A549 (cell line): ENCODE measurements around the gene TTC7B. TPM values are rescaled to one million over a fixed set of nuclear protein-coding genes. Genes with fewer than 3 reads are reported as not detected.

ENCODE experiments used
- ATAC-seq, 2 experiments: fragments of 200-7000 bp in 1 of 2; fragments of >200 bp in 1 of 2; cut with Nextera tagmentation in 1 of 2; cut with Tn5 transposase in 1 of 2; 3 replicates each; pipeline versions ENCODE4 v1.8.0 to v1.9.1; 2018 to 2020; ENCODE audit warnings: mild to moderate bottlenecking in 1 of 2, moderate library complexity in 1 of 2
- CTCF ChIA-PET: fragments of 300-600 bp; sonication (Branson Sonifier 250); formaldehyde crosslinking; extraction: SDS; loops from one replicate; lab custom pipeline; 2021; ENCODE audit warnings: antibody characterized with exemption, inconsistent platforms; lab: Yijun Ruan, JAX
- POLR2A ChIA-PET: fragments of 350-600 bp; formaldehyde crosslinking; extraction: SDS; loops from one replicate; lab custom pipeline; 2021; ENCODE audit warnings: antibody characterized with exemption, inconsistent platforms; lab: Yijun Ruan, JAX
- DNase-seq, 2 experiments: peaks; one replicate each; pipeline versions ENCODE4 v3.0.0 to v3.0.0-alpha.2; 2011 to 2016; ENCODE audit warnings: low read depth in 1 of 2, low spot score in 1 of 2
- FAIRE-seq: peaks from 2 replicates; lab custom pipeline; 2011; peaks lifted over from hg19 to GRCh38; lab: Jason Lieb, UNC
- H3K27ac ChIP-seq, 2 experiments: fragments of >200 bp; sonication (Bioruptor Twin); formaldehyde crosslinking; 3 replicates each; pipeline ENCODE4 v1.5.1; 2016 to 2017
- H3K4me1 ChIP-seq: fragments of >200 bp; sonication (Bioruptor Twin); formaldehyde crosslinking; 3 replicates; pipeline ENCODE4 v1.6.1; 2016
- H3K4me2 ChIP-seq: fragments of >200 bp; sonication (Bioruptor Twin); formaldehyde crosslinking; 3 replicates; pipeline ENCODE4 v1.6.1; 2016
- H3K4me3 ChIP-seq: fragments of >200 bp; sonication (Bioruptor Twin); formaldehyde crosslinking; 3 replicates; pipeline ENCODE4 v1.5.1; 2016
- H3K9me3 ChIP-seq: fragments of >200 bp; sonication (Bioruptor Twin); formaldehyde crosslinking; 3 replicates; pipeline ENCODE4 v1.6.1; 2016
- CBX8 ChIP-seq: fragments of 200-600 bp; sonication (generic); IDR thresholded peaks from 2 replicates; pipeline ENCODE4 v1.6.1; 2016
- CHD2 ChIP-seq: fragments of 150-350 bp; IDR thresholded peaks from 2 replicates; pipeline ENCODE4 v1.6.1; 2014; ENCODE audit warnings: low read length; ENCODE audit not compliant: partially characterized antibody
- CHD4 ChIP-seq: fragments of 200-600 bp; sonication (generic); IDR thresholded peaks from 2 replicates; pipeline ENCODE4 v1.6.1; 2016; ENCODE audit warnings: antibody characterized with exemption, mild to moderate bottlenecking, borderline replicate concordance
- EHMT2 ChIP-seq: fragments of 200-600 bp; sonication (generic); IDR thresholded peaks from 2 replicates; pipeline ENCODE4 v1.6.1; 2016; ENCODE audit warnings: antibody characterized with exemption, low read depth, mild to moderate bottlenecking, moderate library complexity
- ELK1 ChIP-seq: fragments of 150-350 bp; IDR thresholded peaks from 2 replicates; pipeline ENCODE4 v1.6.1; 2014; ENCODE audit warnings: low read depth, mild to moderate bottlenecking, low read length
- EP300 ChIP-seq, 2 experiments: fragments of >200 bp; sonication (Bioruptor Twin); formaldehyde crosslinking; IDR thresholded peaks; 2 replicates in 1 of 2; 3 replicates in 1 of 2; pipeline ENCODE4 v1.6.1; 2016 to 2017
- ESRRA ChIP-seq: fragments of 150-350 bp; IDR thresholded peaks from 2 replicates; pipeline ENCODE4 v1.6.1; 2014; ENCODE audit warnings: mild to moderate bottlenecking, low read length, borderline replicate concordance
- FOSB ChIP-seq: fragments of 250-450 bp; sonication (Bioruptor Pico); IDR thresholded peaks from 2 replicates; pipeline ENCODE4 v1.5.0; 2020; ENCODE audit warnings: mild to moderate bottlenecking, moderate library complexity
- FOXS1 ChIP-seq: fragments of 250-450 bp; sonication (Bioruptor Pico); IDR thresholded peaks from 2 replicates; pipeline ENCODE4 v1.5.0; 2020; ENCODE audit warnings: mild to moderate bottlenecking, moderate library complexity
- HDAC2 ChIP-seq: fragments of 200-600 bp; sonication (generic); IDR thresholded peaks from 2 replicates; pipeline ENCODE4 v1.6.1; 2016
- HES2 ChIP-seq: fragments of >200 bp; sonication (Bioruptor Twin); formaldehyde crosslinking; IDR thresholded peaks from 2 replicates; pipeline ENCODE4 v1.6.1; 2016
- HEYL ChIP-seq: fragments of 250-450 bp; sonication (Bioruptor Pico); IDR thresholded peaks from 2 replicates; pipeline ENCODE4 v1.8.0; 2021; ENCODE audit warnings: mild to moderate bottlenecking, moderate library complexity
- HMGXB4 ChIP-seq: fragments of 250-450 bp; sonication (Bioruptor Pico); IDR thresholded peaks from 2 replicates; pipeline ENCODE4 v1.5.0; 2021; ENCODE audit warnings: mild to moderate bottlenecking, moderate library complexity, borderline replicate concordance
- HOXB5 ChIP-seq: fragments of 250-450 bp; sonication (Bioruptor Pico); IDR thresholded peaks from 2 replicates; pipeline ENCODE4 v1.5.0; 2020; ENCODE audit warnings: mild to moderate bottlenecking, moderate library complexity
- JUNB ChIP-seq: fragments of >200 bp; sonication (Bioruptor Twin); formaldehyde crosslinking; IDR thresholded peaks from 2 replicates; pipeline ENCODE4 v1.6.1; 2016
- KDM1A ChIP-seq: fragments of 200-600 bp; sonication (generic); IDR thresholded peaks from 2 replicates; pipeline ENCODE4 v1.6.1; 2016; ENCODE audit warnings: low read depth, mild to moderate bottlenecking
- MAFK ChIP-seq: fragments of 450-650 bp; IDR thresholded peaks from 2 replicates; pipeline ENCODE4 v1.6.1; 2014; ENCODE audit not compliant: partially characterized antibody
- MAX ChIP-seq: IDR thresholded peaks from 2 replicates; pipeline ENCODE4 v1.6.1; 2012
- MAZ ChIP-seq: fragments of 150-350 bp; IDR thresholded peaks from 2 replicates; pipeline ENCODE4 v1.6.1; 2014; ENCODE audit warnings: antibody characterized with exemption, low read depth, low read length, borderline replicate concordance
- NFE2L2 ChIP-seq: fragments of 150-350 bp; conservative IDR thresholded peaks from 2 replicates; pipeline ENCODE4 v1.6.1; 2014; ENCODE audit warnings: low read length
- PHF8 ChIP-seq: fragments of 200-600 bp; sonication (generic); IDR thresholded peaks from 2 replicates; pipeline ENCODE4 v1.6.1; 2016; ENCODE audit warnings: low read depth, mild to moderate bottlenecking, antibody characterized with exemption, moderate library complexity, borderline replicate concordance
- POLR2A ChIP-seq: IDR thresholded peaks from 2 replicates; pipeline ENCODE4 v1.6.1; 2012; ENCODE audit warnings: mild to moderate bottlenecking, low read length
- POLR2AphosphoS2 ChIP-seq: conservative IDR thresholded peaks from 2 replicates; pipeline ENCODE4 v1.6.1; 2012; ENCODE audit warnings: low read length, improper control_type of control experiment, inconsistent platforms
- RAD21 ChIP-seq, 2 experiments: fragments of >200 bp in 1 of 2; sonication (Bioruptor Twin) in 1 of 2; formaldehyde crosslinking in 1 of 2; IDR thresholded peaks in 1 of 2; conservative IDR thresholded peaks in 1 of 2; 2 replicates in 1 of 2; 3 replicates in 1 of 2; pipeline ENCODE4 v1.6.1; 2012 to 2018; ENCODE audit warnings: inconsistent platforms in 1 of 2
- RCOR1 ChIP-seq: fragments of 150-350 bp; IDR thresholded peaks from 2 replicates; pipeline ENCODE4 v1.6.1; 2014; ENCODE audit warnings: antibody characterized with exemption, low read length, low read depth
- RFX5 ChIP-seq: fragments of 450-650 bp; IDR thresholded peaks from 2 replicates; pipeline ENCODE4 v1.7.1; 2014; ENCODE audit warnings: antibody characterized with exemption, mild to moderate bottlenecking, moderate library complexity
- ZC3H11A ChIP-seq: fragments of 450-650 bp; IDR thresholded peaks from 2 replicates; pipeline ENCODE4 v1.6.1; 2014; ENCODE audit warnings: antibody characterized with exemption, mild to moderate bottlenecking
- ZFP36 ChIP-seq: fragments of 450-650 bp; IDR thresholded peaks from 2 replicates; pipeline ENCODE4 v1.6.1; 2014; ENCODE audit warnings: borderline replicate concordance; ENCODE audit not compliant: partially characterized antibody
- WGBS: methylation state at CpG from one replicate; pipeline ENCODE4 v1.1.6; 2017; ENCODE audit errors: missing lambda C conversion rate; 5-methylcytosine and 5-hydroxymethylcytosine counted together
- polyA plus RNA-seq, 4 experiments: library from polyadenylated mRNA; depleted of rRNA in 3 of 4; stranded (reverse); fragments of >200 nt; fragmentation: RNase III in 1 of 4; extraction: RNeasy Plus Mini Kit Qiagen cat#74134 plus additional on column Dnase treatment in 1 of 4; gene quantifications; 2 replicates in 3 of 4; 3 replicates in 1 of 4; pipeline ENCODE4 v1.2.3, GENCODE V29; 2011 to 2017

The TTC7B gene
- polyA plus RNA-seq, 2 of the 4 experiments (the other 2 are of a cell fraction): 16.6 to 28.0 TPM

- 95% methylated on average over 5 of the region's 6 CpGs for WGBS
- no peak for TF ChIP-seq PHF8
- no peak for TF ChIP-seq POLR2AphosphoS2
- TF ChIP-seq RFX5: no peak
- TF ChIP-seq CBX8: no peak
- no peak for TF ChIP-seq HEYL (CRISPR knock-in tag)
- no peak for TF ChIP-seq EHMT2
- no peak for TF ChIP-seq ESRRA
- TF ChIP-seq HMGXB4 (CRISPR knock-in tag): no peak
- no peak for TF ChIP-seq MAFK
- no peak for TF ChIP-seq HES2
- TF ChIP-seq CHD4: no peak
- no peak for TF ChIP-seq MAZ
- no peak for TF ChIP-seq HDAC2
- TF ChIP-seq MAX: no peak
- TF ChIP-seq RCOR1: no peak
- TF ChIP-seq ELK1: no peak
- no peak for TF ChIP-seq ZFP36
- TF ChIP-seq CHD2: no peak
- no peak for TF ChIP-seq JUNB
- ATAC-seq (no peak), FAIRE-seq (no peak), DNase-seq (no peak)
- CTCF ChIA-PET: interaction anchor here (0.9 to 2.9 kb wide), 2 partner anchors 19 to 164 kb away, joined by 3 to 9 read pairs; no protein-coding TSS in a partner anchor
- Histone ChIP-seq H3K4me1 (no peaks in the 10 kb centered on the region), H3K9me3 (no peaks in the 10 kb centered on the region), H3K4me3 (no peak overlapping the region), H3K27ac (no peak overlapping the region), H3K4me2 (no peak overlapping the region)
- POLR2A ChIA-PET: no interaction called here
Observed at GRCh38 chr14:90739318-90740068, 76.7 kb downstream of the TTC7B start.

GRCh38 chr14:90733139-90733808 lies 83.0 kb downstream of the TTC7B start:
- Histone ChIP-seq H3K4me3 (no peak overlapping the region), H3K9me3 (no peaks in the 10 kb centered on the region), H3K4me2 (no peak overlapping the region), H3K4me1 (no peaks in the 10 kb centered on the region), H3K27ac (no peak overlapping the region)
- FAIRE-seq (no peak), DNase-seq (no peak), ATAC-seq (no peak)
- POLR2A ChIA-PET: no interaction called here
- no peak for TF ChIP-seq EHMT2
- TF ChIP-seq ZC3H11A: no peak
- TF ChIP-seq PHF8: no peak
- TF ChIP-seq FOSB (CRISPR knock-in tag): no peak
- TF ChIP-seq POLR2A: no peak
- no peak for TF ChIP-seq NFE2L2
- no peak for TF ChIP-seq HEYL (CRISPR knock-in tag)
- TF ChIP-seq HMGXB4 (CRISPR knock-in tag): no peak
- TF ChIP-seq FOXS1 (CRISPR knock-in tag): no peak
- no peak for TF ChIP-seq EP300 (IDR thresholded peaks at IDR 0.05)
- no peak for TF ChIP-seq MAX
- TF ChIP-seq CBX8: no peak
- no peak for TF ChIP-seq HOXB5 (CRISPR knock-in tag)
- TF ChIP-seq CHD2: no peak
- TF ChIP-seq RAD21 (conservative IDR thresholded peaks at IDR 0.05 in 1 of 2, IDR thresholded peaks at IDR 0.05 in 1 of 2): no peak
- TF ChIP-seq KDM1A: no peak
- CTCF ChIA-PET: interaction anchor here (1.8 to 3.7 kb wide), 2 partner anchors 12 to 36 kb away, joined by 4 to 12 read pairs; no protein-coding TSS in a partner anchor
- 94% methylated on average over 16 of the region's 16 CpGs for WGBS
